GM10266 (cell line): ENCODE measurements around the gene MACROD2.

Experiments
- DNase-seq: peaks from one replicate; pipeline ENCODE4 v3.0.0; 2012; ENCODE audit errors: extremely low spot score
- CTCF ChIP-seq: IDR thresholded peaks from 2 replicates; pipeline ENCODE4 v1.5.1; 2012; ENCODE audit warnings: mild to moderate bottlenecking, low read depth; ENCODE audit not compliant: control insufficient read depth, insufficient read depth; ENCODE audit errors: missing control alignments

MACROD2 gene

DNA sequence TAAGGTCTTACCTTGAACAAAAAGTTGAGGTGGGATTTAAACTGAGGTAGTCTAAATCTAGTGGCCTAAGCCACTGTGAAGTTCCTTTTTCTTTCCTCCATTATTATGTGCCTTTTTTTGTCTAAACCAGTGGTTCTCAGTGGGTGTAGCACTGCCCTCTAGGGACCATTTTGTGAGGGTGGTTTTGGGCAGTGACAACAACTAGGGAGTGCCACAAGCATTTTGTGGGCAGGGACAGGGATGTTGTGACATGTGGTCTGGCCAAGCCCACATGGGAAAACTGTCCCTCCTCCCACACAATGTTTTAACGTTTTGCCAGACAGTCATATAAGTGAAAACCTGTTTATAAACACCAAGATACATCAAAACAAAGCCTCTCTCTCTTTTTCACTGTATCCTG lies 1241.5 kb downstream of the MACROD2 start:
- TF ChIP-seq CTCF = peak; percentile 59
- peak; percentile 17 for DNase-seq

- DNase-seq = no peak
- no peak for TF ChIP-seq CTCF
Measured at GRCh38 chr20:15239542-15240206, 1244.4 kb downstream of the MACROD2 start.

GRCh38 chr20:15240801-15241200 lies 1245.5 kb downstream of the MACROD2 start:
- TF ChIP-seq CTCF = no peak
- DNase-seq = no peak

- no peak for TF ChIP-seq CTCF
- no peak for DNase-seq
Measured at GRCh38 chr20:15241681-15242080, 1246.4 kb downstream of the MACROD2 start.

GRCh38 chr20:15242773-15243172 lies 1247.5 kb downstream of the MACROD2 start:
- TF ChIP-seq CTCF = no peak

DNA sequence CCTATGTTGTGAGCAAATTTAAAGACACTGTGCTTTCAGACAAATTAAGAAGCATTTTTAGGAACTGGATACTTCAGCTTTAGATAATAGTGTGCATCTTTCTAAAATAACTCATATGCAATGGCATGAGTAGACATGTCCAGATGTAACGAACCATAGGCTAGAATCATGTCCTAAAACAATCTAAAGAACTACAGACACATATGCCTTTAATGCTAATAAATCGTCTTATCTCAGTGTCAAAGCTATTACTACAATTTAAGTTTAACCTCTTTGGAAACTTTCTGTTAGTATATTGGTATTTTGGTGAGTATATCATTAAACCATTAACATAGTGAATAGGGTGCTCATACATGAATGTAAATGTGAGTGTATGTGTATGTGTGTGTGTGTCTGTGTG lies 1250.6 kb downstream of the MACROD2 start:
- TF ChIP-seq CTCF = no peak
- no peak for DNase-seq

More at GRCh38 chr20:15242773-15243172, 1247.5 kb downstream of the MACROD2 start:
- no peak for DNase-seq

DNA sequence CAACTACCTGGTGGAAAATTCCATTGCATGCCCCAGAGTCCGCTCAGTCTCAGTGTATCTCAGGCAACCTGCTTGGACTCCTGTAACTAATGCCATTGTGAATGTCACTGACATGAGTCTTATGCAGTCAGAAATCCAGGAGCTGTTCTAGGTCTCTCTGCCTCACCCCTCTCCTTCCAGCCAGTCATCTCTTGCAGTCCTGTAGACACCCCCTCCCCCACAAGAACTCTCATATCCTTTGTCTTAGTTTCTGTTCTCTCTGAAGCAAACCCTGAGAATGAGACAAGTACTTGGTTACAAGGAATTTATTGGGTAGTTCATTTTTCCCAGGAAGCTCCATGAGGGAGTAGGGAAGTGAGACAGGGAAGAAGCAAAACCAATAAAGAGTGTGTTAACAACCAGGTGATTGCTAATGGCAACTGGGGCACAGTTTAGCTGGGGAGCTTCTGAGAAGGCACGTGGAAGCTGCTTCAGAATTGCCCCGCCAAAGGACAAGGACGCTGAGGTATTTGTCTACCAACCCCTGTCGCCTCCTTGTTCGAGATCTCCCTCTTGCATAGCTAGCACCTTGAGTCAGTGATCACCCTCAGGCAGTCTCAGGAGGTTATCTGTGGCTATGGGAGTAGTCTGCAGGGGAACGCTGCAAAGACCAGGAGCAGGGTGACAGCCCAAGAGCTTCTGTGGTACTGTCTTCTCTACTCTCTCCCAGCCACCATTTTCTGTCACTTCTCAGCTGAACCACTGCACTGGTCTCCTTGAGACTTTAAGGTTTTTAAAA lies 1253.5 kb downstream of the MACROD2 start:
- TF ChIP-seq CTCF = no peak
- no peak for DNase-seq
